Measurements from ENCODE around the gene ERO1B. TPM values are rescaled to one million over a fixed set of nuclear protein-coding genes. Genes with fewer than 3 reads are reported as not detected.

Gene ERO1B
- total RNA-seq, 1 donor from 2014 or later, result 3.1 TPM

DNA sequence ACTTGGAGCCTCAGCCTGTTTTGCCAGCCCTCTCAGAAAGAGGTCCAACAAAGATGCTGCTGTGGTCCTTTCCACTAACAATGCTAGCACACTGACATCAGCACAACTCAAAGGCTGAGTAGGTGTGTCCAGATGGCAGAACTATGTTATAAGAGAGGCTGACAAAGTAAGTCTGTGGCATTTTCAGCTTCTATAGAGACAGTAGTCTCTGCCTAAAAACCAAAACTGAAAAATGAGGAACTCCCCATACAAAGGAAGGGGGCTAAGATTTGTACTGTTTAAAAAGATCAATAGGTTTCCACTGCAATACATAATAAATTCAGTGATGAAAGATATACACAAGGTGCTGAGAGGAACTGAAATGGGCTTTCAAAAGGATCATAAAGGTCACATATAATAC lies 12.3 kb downstream of the ERO1B start:
- no peak overlapping the region for H3K27ac Mint-ChIP-seq (ENCODE audit: unreplicated experiment)
- H3K4me1 Mint-ChIP-seq (ENCODE audit: low read depth), result no peaks in the 10 kb centered on the region
- H3K36me3 Mint-ChIP-seq (ENCODE audit: low read depth), result peaks cover 2% of the 10 kb centered on the region
- no peaks in the 10 kb centered on the region for H3K27me3 Mint-ChIP-seq (ENCODE audit: low read depth)
- DNase-seq (ENCODE audit: low spot score), result no peak
- TF ChIP-seq, protein P1, sequence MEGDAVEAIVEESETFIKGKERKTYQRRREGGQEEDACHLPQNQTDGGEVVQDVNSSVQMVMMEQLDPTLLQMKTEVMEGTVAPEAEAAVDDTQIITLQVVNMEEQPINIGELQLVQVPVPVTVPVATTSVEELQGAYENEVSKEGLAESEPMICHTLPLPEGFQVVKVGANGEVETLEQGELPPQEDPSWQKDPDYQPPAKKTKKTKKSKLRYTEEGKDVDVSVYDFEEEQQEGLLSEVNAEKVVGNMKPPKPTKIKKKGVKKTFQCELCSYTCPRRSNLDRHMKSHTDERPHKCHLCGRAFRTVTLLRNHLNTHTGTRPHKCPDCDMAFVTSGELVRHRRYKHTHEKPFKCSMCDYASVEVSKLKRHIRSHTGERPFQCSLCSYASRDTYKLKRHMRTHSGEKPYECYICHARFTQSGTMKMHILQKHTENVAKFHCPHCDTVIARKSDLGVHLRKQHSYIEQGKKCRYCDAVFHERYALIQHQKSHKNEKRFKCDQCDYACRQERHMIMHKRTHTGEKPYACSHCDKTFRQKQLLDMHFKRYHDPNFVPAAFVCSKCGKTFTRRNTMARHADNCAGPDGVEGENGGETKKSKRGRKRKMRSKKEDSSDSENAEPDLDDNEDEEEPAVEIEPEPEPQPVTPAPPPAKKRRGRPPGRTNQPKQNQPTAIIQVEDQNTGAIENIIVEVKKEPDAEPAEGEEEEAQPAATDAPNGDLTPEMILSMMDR (IDR thresholded peaks at IDR 0.05), result no peak
- no peak overlapping the region for H3K4me3 Mint-ChIP-seq (ENCODE audit: unreplicated experiment)
- no peaks in the 10 kb centered on the region for H3K9me3 Mint-ChIP-seq (ENCODE audit: low read depth)

DNA sequence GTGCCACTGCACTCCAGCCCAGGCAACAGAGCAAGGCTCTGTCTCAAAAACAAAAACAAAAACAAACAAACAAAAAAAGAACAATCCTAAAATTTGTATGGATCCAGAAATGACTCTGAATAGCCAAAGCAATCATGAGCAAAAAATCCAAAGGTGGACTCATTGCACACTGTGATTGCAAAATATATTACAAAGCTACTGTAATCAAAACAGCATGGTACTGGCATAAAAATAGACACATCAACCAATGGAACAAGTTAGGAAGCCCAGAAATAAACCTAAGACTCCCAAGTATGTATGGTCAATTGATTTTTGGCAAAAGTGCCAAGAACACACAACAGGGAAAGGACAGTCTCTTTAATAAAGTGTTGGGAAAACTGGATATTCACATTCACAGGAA lies 19.9 kb downstream of the ERO1B start:
- peaks cover 38% of the 10 kb centered on the region for H3K9me3 Mint-ChIP-seq (ENCODE audit: low read depth)
- H3K4me3 Mint-ChIP-seq (ENCODE audit: unreplicated experiment), result no peak overlapping the region
- H3K27ac Mint-ChIP-seq (ENCODE audit: unreplicated experiment), result no peak overlapping the region
- DNase-seq (ENCODE audit: low spot score), result no peak
- H3K36me3 Mint-ChIP-seq (ENCODE audit: low read depth), result peaks cover 27% of the 10 kb centered on the region
- TF ChIP-seq, protein P1 (IDR thresholded peaks at IDR 0.05), result no peak
- no peaks in the 10 kb centered on the region for H3K27me3 Mint-ChIP-seq (ENCODE audit: low read depth)
- H3K4me1 Mint-ChIP-seq (ENCODE audit: low read depth), result no peaks in the 10 kb centered on the region

DNA sequence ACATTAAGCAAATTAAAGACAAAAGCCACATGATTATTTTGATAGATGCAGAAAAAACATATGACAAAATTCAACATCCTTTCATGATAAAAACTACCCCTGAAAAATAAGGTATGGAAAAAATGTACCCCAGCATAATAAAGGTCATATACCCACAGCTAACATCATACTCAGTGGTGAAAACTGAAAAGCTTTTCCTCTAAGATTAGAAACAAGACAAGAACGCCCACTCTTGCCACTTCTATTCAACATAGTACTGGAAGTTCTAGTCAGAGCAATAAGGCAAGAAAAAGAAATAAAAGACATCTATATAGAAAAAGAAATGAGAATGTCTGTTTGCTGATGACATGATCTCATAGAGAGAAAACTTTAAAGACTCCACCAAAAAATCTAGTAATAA lies 20.7 kb downstream of the ERO1B start:
- Mint-ChIP-seq H3K4me1 (ENCODE audit: low read depth) (no peaks in the 10 kb centered on the region), H3K4me3 (ENCODE audit: unreplicated experiment) (no peak overlapping the region), H3K36me3 (ENCODE audit: low read depth) (peaks cover 25% of the 10 kb centered on the region), H3K27ac (ENCODE audit: unreplicated experiment) (no peak overlapping the region), H3K27me3 (ENCODE audit: low read depth) (no peaks in the 10 kb centered on the region), H3K9me3 (ENCODE audit: low read depth) (peaks cover 38% of the 10 kb centered on the region)
- no peak for DNase-seq (ENCODE audit: low spot score)
- TF ChIP-seq, protein P1 (IDR thresholded peaks at IDR 0.05), result no peak

DNA sequence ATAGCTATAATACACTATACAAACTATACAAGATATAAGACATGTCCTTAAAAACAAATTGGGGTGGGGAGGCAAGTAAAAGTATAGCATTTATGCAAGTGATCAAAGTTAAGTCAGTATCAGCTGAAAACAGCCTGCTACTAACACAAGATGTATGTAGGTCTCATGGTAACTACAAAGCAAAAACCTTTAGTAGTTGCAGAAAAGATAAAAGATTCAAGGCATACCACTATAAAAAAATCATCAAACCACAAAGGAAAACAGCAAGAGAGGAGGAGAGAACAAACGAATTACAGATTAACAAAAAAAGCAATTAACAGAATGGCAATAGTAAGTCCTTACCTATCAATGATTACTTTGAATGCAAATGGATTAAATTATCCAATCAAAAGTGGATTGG lies 22.7 kb downstream of the ERO1B start:
- no peak overlapping the region for H3K4me3 Mint-ChIP-seq (ENCODE audit: unreplicated experiment)

DNA sequence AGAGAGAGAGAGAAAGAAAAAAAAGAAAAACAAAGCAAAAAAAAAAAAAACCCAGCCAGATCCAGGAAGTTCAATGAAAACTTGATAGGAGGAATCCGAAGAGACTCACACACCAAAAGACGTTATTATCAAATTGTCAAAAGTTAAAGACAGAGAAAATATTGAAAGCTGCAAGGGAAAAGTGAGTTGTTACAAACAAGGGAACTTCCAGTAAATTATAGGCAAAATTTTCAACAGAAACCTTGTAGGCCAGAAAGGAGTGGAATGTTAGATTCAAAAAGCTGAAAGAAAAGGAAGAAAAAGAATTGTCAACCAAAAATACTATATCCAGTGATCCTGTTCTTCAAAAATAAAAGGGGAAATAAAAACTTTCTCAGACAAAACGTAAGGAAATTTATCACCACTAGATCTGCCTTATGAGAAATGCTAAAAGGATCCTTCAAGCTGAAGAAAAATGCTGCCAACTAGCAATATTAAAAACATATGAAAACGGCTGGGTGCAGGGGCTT lies 23.6 kb downstream of the ERO1B start:
- TF ChIP-seq, protein P1 (IDR thresholded peaks at IDR 0.05), result no peak
- Mint-ChIP-seq H3K4me1 (ENCODE audit: low read depth) (no peaks in the 10 kb centered on the region), H3K4me3 (ENCODE audit: unreplicated experiment) (no peak overlapping the region), H3K9me3 (ENCODE audit: low read depth) (peaks cover 38% of the 10 kb centered on the region), H3K27me3 (ENCODE audit: low read depth) (no peaks in the 10 kb centered on the region), H3K27ac (ENCODE audit: unreplicated experiment) (no peak overlapping the region), H3K36me3 (ENCODE audit: low read depth) (peaks cover 25% of the 10 kb centered on the region)
- no peak for DNase-seq (ENCODE audit: low spot score)

More for the DNA sequence above, 22.7 kb downstream of the ERO1B start:
- no peak for DNase-seq (ENCODE audit: low spot score)
- Mint-ChIP-seq H3K4me1 (ENCODE audit: low read depth) (no peaks in the 10 kb centered on the region), H3K36me3 (ENCODE audit: low read depth) (peaks cover 25% of the 10 kb centered on the region), H3K27ac (ENCODE audit: unreplicated experiment) (no peak overlapping the region), H3K9me3 (ENCODE audit: low read depth) (peaks cover 38% of the 10 kb centered on the region), H3K27me3 (ENCODE audit: low read depth) (no peaks in the 10 kb centered on the region)
- TF ChIP-seq, protein P1 (IDR thresholded peaks at IDR 0.05), result no peak
